HCT116 (cell line): ENCODE data around the gene IGFBPL1. TPM values are rescaled to one million over a fixed set of nuclear protein-coding genes. Genes with fewer than 3 reads are reported as not detected.

Source experiments
- ATAC-seq: fragments of 200-7000 bp; cut with Tn5 transposase; 2 replicates; pipeline ENCODE4 v1.9.1; 2020; ENCODE audit warnings: mild to moderate bottlenecking, moderate library complexity
- BruUV-seq: library from RNA; stranded (reverse); fragments of 400-500 nt; replicated peaks from 2 replicates; lab custom pipeline; 2021; lab: Mats Ljungman, UMichigan
- CTCF ChIA-PET: fragments of 300-600 bp; sonication (Branson Sonifier 250); formaldehyde crosslinking; loops from one replicate; lab custom pipeline; 2021; ENCODE audit warnings: antibody characterized with exemption; lab: Charles Lee
- POLR2A ChIA-PET: fragments of 300-600, 350-600 bp; sonication (Branson Sonifier 250); formaldehyde crosslinking; loops from one replicate; lab custom pipeline; 2021; ENCODE audit warnings: antibody characterized with exemption; lab: Charles Lee
- RAD21 ChIA-PET, 2 experiments: fragments of 300-600 bp; sonication (Branson Sonifier 250); formaldehyde crosslinking; loops; one replicate each; lab custom pipeline; 2023; ENCODE audit warnings: low total read pairs in 2 of 2; ENCODE audit not compliant: uncharacterized antibody in 2 of 2, unreplicated experiment in 2 of 2, low non-redundant PET in 1 of 2; lab: Charles Lee
- DNase-seq: peaks from one replicate; pipeline ENCODE4 v3.0.0-alpha.2; 2010; ENCODE audit warnings: low read depth, low spot score
- H2AFZ ChIP-seq: fragments of 200-600 bp; shearing (Covaris generic), sonication (generic); 2 replicates; pipeline ENCODE4 v1.6.1; 2017; ENCODE audit warnings: low read depth, mixed run types, mixed read lengths, antibody characterized with exemption, low read length; ENCODE audit not compliant: poor library complexity, severe bottlenecking
- H3K27ac ChIP-seq: 2 replicates; pipeline ENCODE4 v1.5.1; 2012; ENCODE audit warnings: low read depth, low read length
- H3K27me3 ChIP-seq: fragments of 200-600 bp; sonication (generic); 2 replicates; pipeline ENCODE4 v1.6.1; 2016; ENCODE audit warnings: mixed run types, low read length, mixed read lengths; ENCODE audit not compliant: insufficient read depth
- H3K36me3 ChIP-seq, 2 experiments: fragments of 200-500 bp in 1 of 2; fragments of 200-600 bp in 1 of 2; sonication (Bioruptor generic) in 1 of 2; sonication (generic) in 1 of 2; 2 replicates each; pipeline versions ENCODE4 v1.5.1 to v1.6.1; 2014 to 2016; ENCODE audit warnings: low read length in 2 of 2, inconsistent platforms in 1 of 2, mixed read lengths in 1 of 2, mixed run types in 1 of 2; ENCODE audit not compliant: insufficient read depth in 2 of 2, control insufficient read depth in 1 of 2
- H3K4me1 ChIP-seq, 2 experiments: fragments of 200-600 bp in 1 of 2; sonication (generic) in 1 of 2; 2 replicates each; pipeline versions ENCODE4 v1.5.1 to v1.6.1; 2012 to 2017; ENCODE audit warnings: low read length in 2 of 2, inconsistent platforms in 1 of 2, mild to moderate bottlenecking in 1 of 2, mixed read lengths in 1 of 2, mixed run types in 1 of 2, moderate library complexity in 1 of 2; ENCODE audit not compliant: insufficient read depth in 2 of 2, control insufficient read depth in 1 of 2
- H3K4me2 ChIP-seq: fragments of 200-600 bp; sonication (generic); 2 replicates; pipeline ENCODE4 v1.6.1; 2017; ENCODE audit warnings: mixed run types, low read length, mixed read lengths
- H3K4me3 ChIP-seq, 2 experiments: fragments of 200-600 bp in 1 of 2; sonication (generic) in 1 of 2; replicated peaks in 1 of 2; 2 replicates each; pipeline ENCODE4 v1.5.1; 2011 to 2016; ENCODE audit warnings: low read length in 2 of 2, control low read depth in 1 of 2, low read depth in 1 of 2, mild to moderate bottlenecking in 1 of 2, mixed read lengths in 1 of 2, mixed run types in 1 of 2
- H3K79me2 ChIP-seq: fragments of 200-600 bp; sonication (generic); 2 replicates; pipeline ENCODE4 v1.6.1; 2017; ENCODE audit warnings: mild to moderate bottlenecking, mixed run types, low read length, moderate library complexity, mixed read lengths; ENCODE audit not compliant: insufficient read depth
- H3K9ac ChIP-seq: fragments of 200-600 bp; sonication (generic); 2 replicates; pipeline ENCODE4 v1.6.1; 2016; ENCODE audit warnings: low read length, mixed read lengths
- H3K9me2 ChIP-seq: fragments of 200-600 bp; sonication (generic), shearing (Covaris generic); 2 replicates; pipeline ENCODE4 v1.6.1; 2017; ENCODE audit warnings: mixed run types, mild to moderate bottlenecking, moderate library complexity; ENCODE audit not compliant: insufficient read depth
- H3K9me3 ChIP-seq, 2 experiments: fragments of 200-500 bp in 1 of 2; fragments of 200-600 bp in 1 of 2; sonication (Bioruptor generic) in 1 of 2; sonication (generic) in 1 of 2; 2 replicates each; pipeline ENCODE4 v1.6.1; 2014 to 2017; ENCODE audit warnings: low read length in 2 of 2, mixed read lengths in 2 of 2, inconsistent platforms in 1 of 2, low read depth in 1 of 2, mild to moderate bottlenecking in 1 of 2, mixed run types in 1 of 2, moderate library complexity in 1 of 2; ENCODE audit not compliant: control insufficient read depth in 1 of 2, insufficient read depth in 1 of 2
- H4K20me1 ChIP-seq: fragments of 200-600 bp; sonication (generic), shearing (Covaris generic); 2 replicates; pipeline ENCODE4 v1.6.1; 2017; ENCODE audit warnings: mixed run types, mild to moderate bottlenecking, moderate library complexity; ENCODE audit not compliant: insufficient read depth
- CBX3 ChIP-seq: IDR thresholded peaks from 2 replicates; pipeline ENCODE4 v1.6.1; 2012; ENCODE audit warnings: low read depth
- CEBPB ChIP-seq: IDR thresholded peaks from 2 replicates; pipeline ENCODE4 v1.6.1; 2012; ENCODE audit warnings: low read depth
- EGR1 ChIP-seq: IDR thresholded peaks from 2 replicates; pipeline ENCODE4 v1.6.1; 2012; ENCODE audit warnings: low read depth
- EZH2 ChIP-seq: fragments of 200-600 bp; sonication (generic); IDR thresholded peaks from 2 replicates; pipeline ENCODE4 v1.6.1; 2017; ENCODE audit warnings: antibody characterized with exemption, mixed run types
- FOSL1 ChIP-seq: IDR thresholded peaks from 2 replicates; pipeline ENCODE4 v1.6.1; 2012; ENCODE audit warnings: low read depth
- POLR2A ChIP-seq: IDR thresholded peaks from 2 replicates; pipeline ENCODE4 v1.7.0; 2011; ENCODE audit warnings: borderline replicate concordance; ENCODE audit not compliant: insufficient read depth, insufficient read length; ENCODE audit errors: extremely low read depth
- SRF ChIP-seq: IDR thresholded peaks from 2 replicates; pipeline ENCODE4 v1.6.1; 2012; ENCODE audit warnings: low read depth
- TCF7L2 ChIP-seq: IDR thresholded peaks from 2 replicates; pipeline ENCODE4 v1.7.0; 2011; ENCODE audit warnings: borderline replicate concordance, inconsistent platforms; ENCODE audit not compliant: insufficient read depth, insufficient read length; ENCODE audit errors: extremely low read depth
- intact Hi-C: fragments of 100-400 bp; cut with micrococcal nuclease; formaldehyde crosslinking; loops from 2 replicates; pipeline ENCODE4 v1.10.0; 2022
- total RNA-seq: library from RNA; stranded (reverse); gene quantifications from one replicate; pipeline ENCODE4 v1.2.1, GENCODE V29; 2021; ENCODE audit not compliant: unreplicated experiment
- TF ChIP-seq, protein P1 (sequence below), 3 experiments: fragments of 200-600 bp in 1 of 3; sonication (generic) in 1 of 3; IDR thresholded peaks in 2 of 3; conservative IDR thresholded peaks in 1 of 3; 2 replicates each; pipeline ENCODE4 v1.5.1; 2012 to 2017; ENCODE audit warnings: low read depth in 2 of 3, low read length in 2 of 3, antibody characterized with exemption in 1 of 3, borderline replicate concordance in 1 of 3, control low read depth in 1 of 3, mild to moderate bottlenecking in 1 of 3, mixed read lengths in 1 of 3, mixed run types in 1 of 3, moderate library complexity in 1 of 3; ENCODE audit not compliant: insufficient read depth in 1 of 3
- TF ChIP-seq, protein P2 (sequence below): IDR thresholded peaks from 2 replicates; pipeline ENCODE4 v1.6.1; 2012
- TF ChIP-seq, protein P3 (sequence below): IDR thresholded peaks from 2 replicates; pipeline ENCODE4 v1.6.1; 2012

Gene IGFBPL1
- total RNA-seq, 1 experiment from 2014 or later, result not detected

DNA sequence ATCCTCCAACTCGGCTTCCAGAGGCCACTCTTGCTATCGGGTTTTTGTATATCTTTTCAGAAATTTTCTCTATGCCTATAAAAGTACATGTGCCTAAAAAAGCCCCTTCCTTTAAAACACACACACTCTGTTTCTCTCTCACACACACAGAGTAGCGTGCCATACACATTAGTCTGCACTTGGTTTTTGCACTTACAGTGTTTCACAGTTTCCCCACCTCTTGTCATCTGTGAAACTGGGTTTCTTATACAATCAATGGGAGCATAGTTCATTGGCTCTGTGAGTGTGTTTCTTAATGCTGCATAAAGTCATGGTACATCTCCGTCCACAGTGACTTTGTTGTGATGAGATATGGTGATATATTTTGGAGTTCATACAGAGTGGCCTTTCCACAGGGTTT lies 664 bp upstream of the IGFBPL1 start:
- BruUV-seq, result no TSS peak
- Histone ChIP-seq H4K20me1 (no peaks in the 10 kb centered on the region), H3K4me1 (no peaks in the 10 kb centered on the region), H3K4me2 (no peak overlapping the region), H3K36me3 (no peaks in the 10 kb centered on the region), H3K79me2 (no peaks in the 10 kb centered on the region), H3K4me3 (no peak overlapping the region), H3K27me3 (peaks cover 2% of the 10 kb centered on the region; the same call in 1 of the 2 replicates), H3K9ac (no peak overlapping the region), H3K9me3 (no peaks in the 10 kb centered on the region), H2AFZ (no peak overlapping the region), H3K27ac (no peak overlapping the region), H3K9me2 (no peaks in the 10 kb centered on the region)
- intact Hi-C loops, result no loop called here
- DNase-seq (no peak), ATAC-seq (no peak)
- POLR2A ChIA-PET, result no interaction called here
- CTCF ChIA-PET, result no interaction called here
- RAD21 ChIA-PET, result no interaction called here
- TF ChIP-seq EZH2 (no peak), CEBPB (no peak), EGR1 (no peak), SRF (no peak), TCF7L2 (no peak), FOSL1 (no peak), CBX3 (no peak), POLR2A (no peak)
- TF ChIP-seq, protein P1, sequence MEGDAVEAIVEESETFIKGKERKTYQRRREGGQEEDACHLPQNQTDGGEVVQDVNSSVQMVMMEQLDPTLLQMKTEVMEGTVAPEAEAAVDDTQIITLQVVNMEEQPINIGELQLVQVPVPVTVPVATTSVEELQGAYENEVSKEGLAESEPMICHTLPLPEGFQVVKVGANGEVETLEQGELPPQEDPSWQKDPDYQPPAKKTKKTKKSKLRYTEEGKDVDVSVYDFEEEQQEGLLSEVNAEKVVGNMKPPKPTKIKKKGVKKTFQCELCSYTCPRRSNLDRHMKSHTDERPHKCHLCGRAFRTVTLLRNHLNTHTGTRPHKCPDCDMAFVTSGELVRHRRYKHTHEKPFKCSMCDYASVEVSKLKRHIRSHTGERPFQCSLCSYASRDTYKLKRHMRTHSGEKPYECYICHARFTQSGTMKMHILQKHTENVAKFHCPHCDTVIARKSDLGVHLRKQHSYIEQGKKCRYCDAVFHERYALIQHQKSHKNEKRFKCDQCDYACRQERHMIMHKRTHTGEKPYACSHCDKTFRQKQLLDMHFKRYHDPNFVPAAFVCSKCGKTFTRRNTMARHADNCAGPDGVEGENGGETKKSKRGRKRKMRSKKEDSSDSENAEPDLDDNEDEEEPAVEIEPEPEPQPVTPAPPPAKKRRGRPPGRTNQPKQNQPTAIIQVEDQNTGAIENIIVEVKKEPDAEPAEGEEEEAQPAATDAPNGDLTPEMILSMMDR (IDR thresholded peaks at IDR 0.05 in 2 of 3, conservative IDR thresholded peaks at IDR 0.05 in 1 of 3; ENCODE audit: borderline replicate concordance in 1 of 3, insufficient read depth in 1 of 3, low read depth in 2 of 3, low read length in 2 of 3), result no peak
- TF ChIP-seq, protein P2, sequence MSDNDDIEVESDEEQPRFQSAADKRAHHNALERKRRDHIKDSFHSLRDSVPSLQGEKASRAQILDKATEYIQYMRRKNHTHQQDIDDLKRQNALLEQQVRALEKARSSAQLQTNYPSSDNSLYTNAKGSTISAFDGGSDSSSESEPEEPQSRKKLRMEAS, result no peak
- TF ChIP-seq, protein P3, sequence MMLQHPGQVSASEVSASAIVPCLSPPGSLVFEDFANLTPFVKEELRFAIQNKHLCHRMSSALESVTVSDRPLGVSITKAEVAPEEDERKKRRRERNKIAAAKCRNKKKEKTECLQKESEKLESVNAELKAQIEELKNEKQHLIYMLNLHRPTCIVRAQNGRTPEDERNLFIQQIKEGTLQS, result no peak
